HFF-Myc (cell line): ENCODE data around the gene GRM7.

Experiments
- DNase-seq: peaks from one replicate; pipeline ENCODE4 v3.0.0-alpha.2; 2011; ENCODE audit warnings: low read depth; ENCODE audit errors: extremely low read depth
- H3K4me3 ChIP-seq: replicated peaks from 2 replicates; pipeline ENCODE4 v1.5.1; 2011; ENCODE audit warnings: low read depth, mild to moderate bottlenecking, control low read depth, low read length
- TF ChIP-seq, protein P1 (sequence below): IDR thresholded peaks from 2 replicates; pipeline ENCODE4 v1.5.1; 2012; ENCODE audit warnings: mild to moderate bottlenecking, low read depth, low read length, control low read depth; ENCODE audit errors: missing control alignments

GRM7 gene

DNA sequence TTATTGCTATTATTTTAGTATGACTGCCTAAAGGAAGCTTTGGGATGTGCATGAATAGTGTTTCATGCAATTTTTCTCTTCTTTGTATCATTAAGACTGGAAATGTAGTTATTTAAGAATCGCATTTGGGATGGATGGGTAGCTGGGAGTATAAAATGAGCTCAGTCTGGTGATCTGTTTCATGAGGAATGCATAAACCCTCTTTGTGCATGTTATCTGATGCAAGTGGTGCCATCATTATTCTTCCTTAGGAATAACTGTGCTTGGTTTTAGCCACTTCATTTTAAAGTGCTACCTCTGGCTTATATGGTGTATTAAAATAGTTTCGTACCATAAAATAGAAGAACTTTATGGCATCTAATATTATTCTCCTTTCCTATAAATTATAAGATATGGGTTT is 535.6 kb downstream of the GRM7 start:
- no peak overlapping the region for H3K4me3 ChIP-seq
- DNase-seq, result no peak
- TF ChIP-seq, protein P1, sequence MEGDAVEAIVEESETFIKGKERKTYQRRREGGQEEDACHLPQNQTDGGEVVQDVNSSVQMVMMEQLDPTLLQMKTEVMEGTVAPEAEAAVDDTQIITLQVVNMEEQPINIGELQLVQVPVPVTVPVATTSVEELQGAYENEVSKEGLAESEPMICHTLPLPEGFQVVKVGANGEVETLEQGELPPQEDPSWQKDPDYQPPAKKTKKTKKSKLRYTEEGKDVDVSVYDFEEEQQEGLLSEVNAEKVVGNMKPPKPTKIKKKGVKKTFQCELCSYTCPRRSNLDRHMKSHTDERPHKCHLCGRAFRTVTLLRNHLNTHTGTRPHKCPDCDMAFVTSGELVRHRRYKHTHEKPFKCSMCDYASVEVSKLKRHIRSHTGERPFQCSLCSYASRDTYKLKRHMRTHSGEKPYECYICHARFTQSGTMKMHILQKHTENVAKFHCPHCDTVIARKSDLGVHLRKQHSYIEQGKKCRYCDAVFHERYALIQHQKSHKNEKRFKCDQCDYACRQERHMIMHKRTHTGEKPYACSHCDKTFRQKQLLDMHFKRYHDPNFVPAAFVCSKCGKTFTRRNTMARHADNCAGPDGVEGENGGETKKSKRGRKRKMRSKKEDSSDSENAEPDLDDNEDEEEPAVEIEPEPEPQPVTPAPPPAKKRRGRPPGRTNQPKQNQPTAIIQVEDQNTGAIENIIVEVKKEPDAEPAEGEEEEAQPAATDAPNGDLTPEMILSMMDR, result no peak

DNA sequence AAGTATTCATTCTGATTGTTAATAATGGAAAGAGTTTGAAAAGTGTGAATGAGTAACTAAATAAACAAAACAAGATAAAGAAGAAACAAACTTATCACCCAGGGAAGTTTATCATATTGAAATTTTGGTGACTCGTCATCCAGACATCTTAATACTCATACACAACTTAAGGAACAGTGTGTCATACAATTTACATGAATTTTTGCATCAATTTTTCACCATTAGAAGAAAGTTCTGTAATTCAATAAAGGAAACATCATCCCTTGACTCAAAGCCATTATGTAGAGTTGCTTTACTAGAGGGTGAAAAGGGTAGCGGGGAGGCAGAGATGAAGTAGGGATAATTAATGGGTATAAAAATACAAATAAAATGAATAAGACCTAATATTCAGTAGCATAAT is 536.2 kb downstream of the GRM7 start:
- H3K4me3 ChIP-seq, result no peak overlapping the region
- TF ChIP-seq, protein P1, result no peak
- no peak for DNase-seq

DNA sequence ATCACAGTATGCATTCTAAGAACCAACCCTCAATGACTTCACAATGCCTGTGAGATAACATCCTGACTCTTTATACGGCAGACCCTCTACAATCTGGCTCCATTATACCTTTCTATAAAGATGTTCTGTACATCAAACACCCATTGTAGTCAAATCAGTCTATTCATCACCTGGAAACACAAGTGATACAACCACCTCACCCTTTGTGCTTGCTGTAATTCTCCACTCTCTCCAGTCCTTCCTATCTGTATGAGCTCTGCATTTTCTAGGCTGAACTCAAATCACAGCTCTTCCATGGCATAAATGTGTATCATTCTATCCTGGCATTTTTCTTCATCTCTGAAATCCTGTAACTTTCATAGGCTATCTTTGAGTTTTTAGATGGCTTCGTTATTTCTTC is 539.4 kb downstream of the GRM7 start:
- no peak overlapping the region for H3K4me3 ChIP-seq
- TF ChIP-seq, protein P1, result no peak
- DNase-seq, result no peak

DNA sequence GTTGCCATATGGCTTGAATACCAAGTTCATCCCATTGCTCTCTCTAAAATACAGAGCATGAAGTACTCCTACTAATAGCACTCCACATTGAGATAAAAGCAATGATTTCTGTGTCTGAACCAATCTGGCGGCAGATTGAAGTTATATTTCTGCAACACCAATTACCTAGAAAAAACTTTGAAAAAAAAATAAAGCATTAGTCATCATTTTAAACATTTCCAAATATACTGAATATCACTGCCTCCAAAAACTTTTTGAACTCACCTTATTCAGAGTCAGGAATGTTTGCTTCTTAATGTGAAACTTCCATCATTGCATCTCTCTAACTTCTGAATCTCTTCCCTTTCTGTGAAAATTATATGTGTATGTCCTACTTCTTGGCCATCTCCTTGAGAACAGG is 540.5 kb downstream of the GRM7 start:
- no peak for DNase-seq
- TF ChIP-seq, protein P1, result no peak
- no peak overlapping the region for H3K4me3 ChIP-seq

DNA sequence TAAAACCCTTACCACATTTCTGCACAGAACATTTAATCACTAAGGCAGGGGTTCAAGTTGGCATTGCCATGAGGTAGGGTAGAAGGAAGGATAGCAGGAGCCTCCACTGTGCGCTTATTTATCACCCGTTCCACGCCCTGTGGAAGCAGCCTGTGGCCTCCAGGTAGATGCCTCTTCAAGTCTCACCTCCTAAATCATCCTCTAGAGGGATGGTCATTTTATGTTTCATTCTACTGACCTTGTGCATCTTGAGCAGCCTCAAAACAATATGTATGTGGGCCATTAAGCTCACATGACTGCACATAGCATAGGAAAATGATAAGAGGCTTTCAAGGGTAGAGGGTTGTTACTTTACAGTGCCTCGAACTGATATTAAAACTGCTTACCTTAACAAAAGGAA is 546.2 kb downstream of the GRM7 start:
- no peak for DNase-seq
- TF ChIP-seq, protein P1, result no peak
- H3K4me3 ChIP-seq, result no peak overlapping the region

DNA sequence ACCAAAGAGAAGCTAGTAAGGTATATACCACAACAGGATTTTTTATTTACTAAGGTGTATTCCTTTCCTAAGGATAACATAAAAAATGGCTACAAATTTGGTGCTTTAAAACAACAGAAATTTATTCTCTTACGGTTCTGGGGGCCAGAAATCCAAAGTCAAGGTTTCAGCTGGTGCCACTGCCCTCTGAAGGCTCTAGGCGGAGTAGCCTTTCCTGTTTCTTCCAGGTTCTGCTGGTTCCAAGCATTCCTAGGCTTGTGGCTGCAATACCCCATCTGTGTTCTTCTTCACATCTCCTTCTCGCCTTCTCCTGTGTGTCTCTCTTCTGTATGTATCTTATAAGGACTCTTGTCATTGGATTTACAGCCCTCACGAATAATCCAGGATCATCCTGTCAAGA is 549.9 kb downstream of the GRM7 start:
- TF ChIP-seq, protein P1, result no peak
- no peak overlapping the region for H3K4me3 ChIP-seq
- DNase-seq, result no peak

DNA sequence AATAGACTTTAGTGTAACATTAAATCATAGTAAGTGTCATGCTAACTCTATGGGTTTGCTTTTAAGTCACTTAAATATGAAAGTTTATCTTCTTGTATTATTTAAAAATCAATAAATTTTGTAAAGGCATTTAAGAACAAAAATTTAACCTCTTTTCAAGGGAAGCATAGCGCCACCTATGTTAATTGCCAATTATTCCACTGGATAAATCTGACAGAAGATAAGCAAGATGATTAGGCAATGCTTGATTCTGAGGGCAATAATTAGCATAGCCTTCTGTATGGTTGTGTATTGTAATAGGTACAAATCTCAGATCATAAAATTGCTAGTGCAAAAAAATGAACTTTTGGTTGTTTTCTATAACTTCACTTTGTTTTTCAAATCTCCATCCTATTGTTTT is 560.1 kb downstream of the GRM7 start:
- TF ChIP-seq, protein P1, result no peak
- no peak overlapping the region for H3K4me3 ChIP-seq
- no peak for DNase-seq
